GM21529 (cell line): Measurements from ENCODE around the gene TSR3.
A peak's percentile ranks its signal among the peaks of the same experiment; 100 is the strongest.

Experiments used
- ATAC-seq: cut with Tn5 transposase; IDR thresholded peaks from one replicate; pipeline ENCODE4 v1.9.1; 2021; ENCODE audit not compliant: unreplicated experiment

Gene TSR3

DNA sequence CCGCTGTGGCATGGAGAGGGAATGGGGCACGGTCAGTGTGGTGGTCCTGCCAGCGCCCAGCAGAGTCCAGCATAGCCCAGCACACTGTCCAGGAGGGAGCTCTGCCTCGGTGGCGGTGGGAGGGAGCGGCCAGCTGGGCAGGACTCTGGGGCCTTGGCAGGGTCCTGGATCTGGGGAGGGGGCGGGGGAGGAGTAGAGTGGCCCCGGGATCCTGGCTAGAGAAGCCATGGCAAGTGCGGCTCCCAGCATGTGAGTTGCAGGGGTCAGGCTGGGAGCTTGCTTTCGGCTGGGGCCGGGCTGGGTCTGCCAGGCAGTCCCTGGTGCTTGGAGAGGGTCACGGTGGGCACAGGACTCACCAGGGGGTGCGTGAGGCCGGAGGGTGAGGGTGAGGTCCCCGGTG, 3.9 kb upstream of the TSR3 start:
- ATAC-seq, result no peak

DNA sequence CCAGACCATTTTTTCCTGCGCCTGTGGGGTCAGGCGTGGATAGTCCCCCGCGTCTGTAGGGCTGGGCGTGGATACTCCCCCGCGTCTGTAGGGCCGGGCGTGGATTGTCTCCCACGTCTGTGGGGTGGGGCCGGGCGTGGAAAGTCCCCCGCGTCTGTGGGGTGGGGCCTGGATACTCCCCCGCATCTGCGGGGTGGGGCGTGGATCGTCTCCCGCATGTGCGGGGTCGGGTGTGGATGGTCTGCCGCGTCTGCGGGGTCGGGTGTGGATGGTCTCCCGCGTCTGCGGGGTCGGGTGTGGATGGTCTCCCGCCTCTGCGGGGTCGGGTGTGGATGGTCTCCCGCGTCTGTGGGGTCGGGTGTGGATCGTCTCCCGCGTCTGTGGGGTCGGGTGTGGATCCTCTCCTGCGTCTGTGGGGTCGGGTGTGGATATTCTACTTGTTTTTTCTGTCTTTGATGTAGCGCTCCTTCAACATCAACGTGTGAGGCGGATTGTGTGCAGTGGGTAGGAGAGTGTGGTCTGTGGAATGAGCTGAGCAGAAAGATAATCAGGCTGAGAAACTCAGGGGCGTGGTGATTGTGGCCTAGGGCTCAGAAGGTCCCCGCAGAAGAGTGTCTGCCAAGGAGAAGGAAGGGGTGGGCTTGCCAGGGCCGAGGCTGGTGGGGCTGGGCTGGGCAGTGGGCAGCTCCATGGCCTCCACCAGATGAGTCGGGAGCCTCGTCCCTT, 3.3 kb upstream of the TSR3 start:
- ATAC-seq, result no peak

- peak; percentile 4 for ATAC-seq
These were observed 480 bp downstream of the TSR3 start for GRCh38 chr16:1351215-1351581.

- ATAC-seq, result no peak
These were observed 987 bp downstream of the TSR3 start for GRCh38 chr16:1350691-1351090.

GRCh38 chr16:1349951-1350350, 1.7 kb downstream of the TSR3 start:
- no peak for ATAC-seq

DNA sequence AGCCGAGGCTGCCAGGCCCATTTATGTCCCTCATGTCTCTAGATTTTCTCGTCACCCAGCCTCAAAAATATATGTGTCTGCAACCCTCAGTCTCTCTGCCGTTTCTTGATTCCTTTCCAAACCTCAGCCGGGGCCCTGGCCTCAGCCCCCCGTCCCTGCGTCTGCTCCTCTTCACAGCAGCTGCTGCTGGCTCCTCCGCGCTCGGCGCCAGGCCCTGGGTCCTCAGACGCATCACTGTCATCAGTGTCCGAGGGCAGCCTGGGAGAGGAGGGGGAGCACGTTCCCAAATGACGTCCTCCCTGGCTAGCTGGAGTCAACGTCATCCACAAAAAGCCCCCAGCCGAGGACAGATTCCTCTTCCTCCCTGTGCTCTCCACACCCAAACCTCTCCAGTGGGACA, 2.3 kb downstream of the TSR3 start:
- no peak for ATAC-seq

- ATAC-seq, result no peak
These were observed 2.8 kb downstream of the TSR3 start for GRCh38 chr16:1348926-1349325.

- ATAC-seq, result no peak
These were observed 3.2 kb downstream of the TSR3 start for GRCh38 chr16:1348441-1348840.

DNA sequence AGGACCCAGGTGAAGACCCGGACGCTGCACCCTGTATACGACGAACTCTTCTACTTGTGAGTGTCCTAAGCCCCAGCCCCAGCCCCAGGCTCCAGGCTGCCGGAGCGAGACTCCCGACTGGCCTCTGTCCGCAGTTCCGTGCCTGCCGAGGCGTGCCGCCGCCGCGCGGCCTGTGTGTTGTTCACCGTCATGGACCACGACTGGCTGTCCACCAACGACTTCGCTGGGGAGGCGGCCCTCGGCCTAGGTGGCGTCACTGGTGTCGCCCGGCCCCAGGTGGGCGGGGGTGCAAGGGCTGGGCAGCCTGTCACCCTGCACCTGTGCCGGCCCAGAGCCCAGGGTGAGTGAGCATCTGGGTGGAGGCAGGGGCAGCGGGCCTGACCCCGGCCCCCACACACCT, 3.7 kb downstream of the TSR3 start:
- no peak for ATAC-seq

GRCh38 chr16:1347286-1347855, 4.3 kb downstream of the TSR3 start:
- no peak for ATAC-seq

DNA sequence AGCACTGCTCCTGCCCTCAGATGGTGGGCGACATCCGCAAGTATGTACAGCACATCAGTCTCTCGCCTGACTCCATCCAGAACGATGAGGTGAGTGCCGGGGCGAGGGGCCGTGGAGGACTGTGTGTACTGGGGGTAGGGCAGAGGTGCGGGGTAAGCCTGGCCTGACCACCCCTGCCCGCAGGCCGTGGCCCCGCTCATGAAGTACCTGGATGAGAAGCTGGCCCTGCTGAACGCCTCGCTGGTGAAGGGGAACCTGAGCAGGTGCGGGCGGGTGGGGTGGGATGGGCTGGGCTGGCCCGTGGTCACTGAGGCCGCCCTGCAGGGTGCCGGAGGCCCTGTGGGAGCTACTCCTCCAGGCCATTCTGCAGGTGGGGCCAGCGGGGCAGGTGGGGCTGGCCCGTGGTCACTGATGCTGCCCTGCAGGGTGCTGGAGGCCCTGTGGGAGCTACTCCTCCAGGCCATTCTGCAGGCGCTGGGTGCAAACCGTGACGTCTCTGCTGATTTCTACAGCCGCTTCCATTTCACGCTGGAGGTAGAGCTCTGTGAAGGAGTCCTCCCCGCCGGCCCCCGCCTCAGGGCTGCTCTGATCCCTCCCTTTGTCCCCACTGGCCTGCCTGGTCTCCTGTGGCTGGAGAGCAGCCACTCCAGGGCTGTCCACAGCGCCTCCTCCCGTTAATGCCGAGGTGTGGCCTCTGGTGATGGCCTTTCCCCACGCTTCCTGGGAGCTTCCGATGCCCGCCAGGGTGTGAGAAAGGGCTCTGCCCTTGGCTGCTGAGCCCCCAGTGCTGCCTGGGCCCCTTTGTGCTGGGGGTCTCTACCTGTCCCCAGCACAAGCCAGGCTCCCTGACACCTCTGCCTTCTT, 5.0 kb downstream of the TSR3 start:
- no peak for ATAC-seq

GRCh38 chr16:1345651-1346421, 5.8 kb downstream of the TSR3 start:
- no peak for ATAC-seq

DNA sequence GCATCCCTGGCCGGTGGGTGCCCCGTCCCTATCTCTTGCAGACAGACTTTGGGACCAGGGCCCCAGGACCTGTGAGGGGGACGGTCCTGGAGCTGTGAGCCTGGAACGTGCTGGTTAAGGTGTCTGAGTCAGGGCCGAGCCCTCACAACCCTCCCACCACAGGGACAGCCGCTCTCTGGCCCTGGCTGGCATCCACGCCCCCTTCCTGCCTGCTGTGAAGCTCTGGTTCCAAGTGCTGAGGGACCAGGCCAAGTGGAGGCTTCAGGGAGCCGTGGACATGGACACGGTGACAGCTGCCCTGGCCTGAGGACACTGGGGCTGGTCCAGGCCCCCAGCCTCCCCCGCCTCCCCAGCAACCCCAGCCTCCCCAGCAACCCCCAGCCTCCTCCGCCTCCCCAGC, 6.6 kb downstream of the TSR3 start:
- ATAC-seq, result no peak

DNA sequence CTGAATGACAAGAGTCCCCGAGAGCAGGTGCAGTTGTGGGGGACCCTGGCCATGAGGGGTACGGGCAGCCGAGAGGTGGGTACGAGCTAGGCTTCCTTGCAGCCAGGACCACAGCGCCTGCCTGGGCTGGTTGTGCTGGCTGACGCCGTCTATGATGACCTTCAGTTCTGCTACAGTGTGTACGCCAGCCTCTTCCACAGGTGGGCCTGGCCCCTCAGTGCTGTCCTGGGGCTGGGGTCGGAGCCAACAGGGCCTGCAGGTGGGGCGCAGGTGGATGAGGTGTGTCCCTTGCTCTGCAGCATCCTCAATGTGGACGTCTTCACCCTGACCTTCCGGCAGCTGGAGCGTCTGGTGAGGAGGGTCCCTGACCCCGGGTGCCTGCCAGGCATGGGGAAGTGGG, 7.2 kb downstream of the TSR3 start:
- no peak for ATAC-seq

GRCh38 chr16:1343428-1344242, 8.0 kb downstream of the TSR3 start:
- ATAC-seq, result no peak

DNA sequence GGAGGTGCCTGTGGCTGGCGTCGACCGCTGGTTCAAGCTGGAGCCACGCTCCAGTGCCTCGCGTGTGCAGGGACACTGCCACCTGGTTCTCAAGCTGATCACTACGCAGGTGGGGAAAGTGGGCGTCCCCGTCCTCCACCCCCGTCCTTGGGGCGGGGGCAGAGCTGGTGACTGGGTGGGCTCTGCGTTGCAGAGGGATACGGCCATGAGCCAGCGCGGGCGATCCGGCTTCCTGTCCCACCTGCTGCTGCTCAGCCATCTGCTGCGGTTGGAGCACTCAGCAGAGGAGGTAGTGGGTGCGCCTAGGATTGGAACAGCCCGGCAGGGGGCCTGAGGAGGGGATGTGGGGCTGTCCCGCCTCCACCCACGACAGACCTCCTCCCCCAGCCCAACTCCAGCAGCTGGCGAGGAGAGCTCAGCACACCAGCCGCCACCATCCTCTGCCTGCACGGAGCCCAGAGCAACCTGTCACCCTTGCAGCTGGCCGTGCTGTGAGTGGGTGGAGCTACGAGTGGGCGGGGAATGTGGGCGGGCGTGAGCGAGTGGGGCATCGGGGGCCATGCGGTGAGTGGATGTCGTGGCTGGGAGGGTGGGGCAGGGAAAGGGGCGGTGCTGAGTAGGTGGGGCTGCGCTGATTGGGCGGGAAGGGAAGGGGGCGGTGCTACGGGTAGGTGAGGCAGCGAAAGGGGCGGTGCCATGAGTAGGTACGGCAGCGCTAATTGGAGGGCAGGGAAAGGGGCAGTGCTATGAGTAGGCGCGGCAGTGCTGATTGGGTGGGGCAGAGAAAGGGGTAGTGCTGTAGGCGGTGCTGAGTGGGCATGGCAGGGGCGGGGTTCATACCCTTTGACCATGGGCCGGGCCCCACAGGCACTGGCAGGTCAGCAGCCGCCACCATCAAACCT, 8.9 kb downstream of the TSR3 start:
- peak; percentile 81 for ATAC-seq

- ATAC-seq, result no peak
These were observed 9.9 kb downstream of the TSR3 start for GRCh38 chr16:1341495-1342420.

- no peak for ATAC-seq
These were observed 10.8 kb downstream of the TSR3 start for GRCh38 chr16:1340730-1341494.
